Activated CD4-positive, alpha-beta T cell treated with anti-CD3 and anti-CD28 coated beads, Interleukin-10, Interleukin-2, amounts not matched to agents 100 ng/mL and 50 ng/mL, durations not matched to agents 16 hours and 8 hours (primary cell): ENCODE results near the gene ZC3H12D.
A peak's percentile ranks its signal among the peaks of the same experiment; 100 is the strongest.
"Not testable (repeated sequence)": the region's sequence is repeated elsewhere in the genome, so short reads cannot be mapped to it uniquely, and the experiment has no call there.

Experiments
- DNase-seq: peaks from one replicate; pipeline ENCODE4 v3.0.0-alpha.2; 2020

ZC3H12D gene

GRCh38 chr6:149484733-149485700 is at the start of gene ZC3H12D:
Gene ZC3H12D (minus strand): TSS chr6:149485014. CDS start chr6:149474543, 10,471 bp downstream.
- DNase-seq: peak; percentile 92

GRCh38 chr6:149529650-149530049 is 44.8 kb upstream of the ZC3H12D start:
- no peak for DNase-seq

GRCh38 chr6:149515494-149515893 is 30.7 kb upstream of the ZC3H12D start:
- no peak for DNase-seq

- DNase-seq: no peak
These were observed 29.1 kb upstream of the ZC3H12D start for GRCh38 chr6:149513915-149514314.

- DNase-seq: no peak
These were observed 26.1 kb upstream of the ZC3H12D start for GRCh38 chr6:149510793-149511512.

GRCh38 chr6:149508485-149508884 is 23.7 kb upstream of the ZC3H12D start:
- peak; percentile 88 for DNase-seq

- DNase-seq: no peak
These were observed 19.1 kb upstream of the ZC3H12D start for GRCh38 chr6:149503872-149504271.

GRCh38 chr6:149503276-149503675 is 18.5 kb upstream of the ZC3H12D start:
- DNase-seq: no peak

- DNase-seq: no peak
These were observed 17.0 kb upstream of the ZC3H12D start for GRCh38 chr6:149501768-149502167.

- DNase-seq: no peak
These were observed 16.4 kb upstream of the ZC3H12D start for GRCh38 chr6:149501201-149501600.

- DNase-seq: no peak
These were observed 15.3 kb upstream of the ZC3H12D start for GRCh38 chr6:149500096-149500495.

GRCh38 chr6:149499066-149499465 is 14.3 kb upstream of the ZC3H12D start:
- DNase-seq: no peak

GRCh38 chr6:149497365-149497764 is 12.6 kb upstream of the ZC3H12D start:
- no peak for DNase-seq

- peak; percentile 68 for DNase-seq
These were observed 11.8 kb upstream of the ZC3H12D start for GRCh38 chr6:149496597-149496996.

GRCh38 chr6:149495349-149496016 is 10.7 kb upstream of the ZC3H12D start:
- not testable (repeated sequence) for DNase-seq

- peak; percentile 93 for DNase-seq
These were observed 10.0 kb upstream of the ZC3H12D start for GRCh38 chr6:149494810-149495209.

GRCh38 chr6:149493761-149494320 is 9.0 kb upstream of the ZC3H12D start:
- no peak for DNase-seq

- DNase-seq: no peak
These were observed 8.1 kb upstream of the ZC3H12D start for GRCh38 chr6:149492798-149493343.

GRCh38 chr6:149489967-149490366 is 5.2 kb upstream of the ZC3H12D start:
- DNase-seq: no peak

GRCh38 chr6:149488815-149489214 is 4.0 kb upstream of the ZC3H12D start:
- DNase-seq: peak; percentile 69

GRCh38 chr6:149487316-149487715 is 2.5 kb upstream of the ZC3H12D start:
- no peak for DNase-seq

- no peak for DNase-seq
These were observed 762 bp downstream of the ZC3H12D start for GRCh38 chr6:149483849-149484655.
